ENCODE measurements around the gene ERN1. TPM values are rescaled to one million over a fixed set of nuclear protein-coding genes. Genes with fewer than 3 reads are reported as not detected.

The ERN1 gene
- total and polyA plus RNA-seq, 2 of the 8 experiments (the other 6 are each of a cell fraction or from before 2014, with no cell fraction given) = 1.8 to 3.9 TPM

DNA sequence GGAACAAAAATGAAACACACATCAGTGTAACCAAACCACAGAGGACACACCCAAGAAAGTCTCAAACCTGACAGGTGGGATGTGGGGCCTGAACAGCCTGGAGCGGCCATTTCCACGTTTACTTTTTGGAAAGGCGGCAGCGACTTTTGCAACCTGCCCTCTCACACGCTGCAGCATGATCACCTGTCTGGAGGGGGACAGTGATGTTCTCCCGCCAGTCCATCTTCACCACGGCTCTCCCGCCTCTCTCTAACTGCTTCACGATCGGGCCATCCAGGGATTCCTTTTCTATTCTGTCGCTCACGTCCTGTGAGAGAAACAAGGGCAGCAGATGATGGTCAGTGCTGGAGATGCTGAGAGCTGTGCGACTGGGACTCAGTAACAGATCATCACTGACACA is 84.8 kb downstream of the ERN1 start:
- H3K9ac ChIP-seq (replicated peaks in 1 of 4; ENCODE audit: extremely low read depth in 1 of 4, low read depth in 3 of 4, low read length in 3 of 4) = no peak overlapping the region
- no peak overlapping the region for H3K56ac ChIP-seq (replicated peaks; ENCODE audit: insufficient read length, low read depth, low read length)
- no peak overlapping the region for H4K5ac ChIP-seq (ENCODE audit: insufficient read length, low read depth, low read length)
- H4K91ac ChIP-seq (replicated peaks; ENCODE audit: insufficient read length, low read length) = no peak overlapping the region
- no peak for FAIRE-seq
- H4K8ac ChIP-seq (ENCODE audit: extremely low read depth, insufficient read depth, low read length) = no peak overlapping the region
- no peaks in the 10 kb centered on the region for H3K27me3 ChIP-seq (replicated peaks in 1 of 4; ENCODE audit: control insufficient read depth in 3 of 4, extremely low read depth in 1 of 4, insufficient read depth in 3 of 4, low read length in 3 of 4)
- no peaks in the 10 kb centered on the region; the same call in 1 of the 2 replicates for H3K79me1 ChIP-seq (ENCODE audit: low read depth, low read length)
- H3K23me2 ChIP-seq (ENCODE audit: low read depth, low read length) = no peaks in the 10 kb centered on the region
- H3K79me2 ChIP-seq (ENCODE audit: control insufficient read depth in 1 of 2, insufficient read depth in 2 of 2, low read length in 2 of 2) = no peaks in the 10 kb centered on the region
- H3K36me3 ChIP-seq (ENCODE audit: control insufficient read depth in 2 of 4, insufficient read depth in 4 of 4, low read length in 3 of 4) = no peaks in the 10 kb centered on the region
- ChIA-PET CTCF (ENCODE audit: partially characterized antibody) (interaction anchor here (0.9 to 8.5 kb wide), 6 partner anchors 9 to 237 kb away, joined by 3 to 105 read pairs (median 6); no protein-coding TSS in a partner anchor), POLR2A (ENCODE audit: partially characterized antibody) (interaction anchor here (2.7 kb wide), 1 partner anchor 101 kb away, joined by 11 read pairs; no protein-coding TSS in a partner anchor)
- no peak overlapping the region for H2BK20ac ChIP-seq (ENCODE audit: low read length)
- H3K23ac ChIP-seq (ENCODE audit: insufficient read length) = no peak overlapping the region
- no peaks in the 10 kb centered on the region for H3K4me1 ChIP-seq (replicated peaks in 1 of 4; ENCODE audit: control insufficient read depth in 3 of 4, insufficient read depth in 4 of 4, low read length in 3 of 4)
- no peak for DNase-seq (ENCODE audit: low read depth in 1 of 2, low spot score in 2 of 2)
- H2AK5ac ChIP-seq (ENCODE audit: low read depth, low read length) = no peak overlapping the region
- no peak overlapping the region for H3K14ac ChIP-seq (ENCODE audit: insufficient read length)
- no peak overlapping the region for H2BK5ac ChIP-seq (ENCODE audit: low read depth, low read length)
- H3K9me3 ChIP-seq (ENCODE audit: insufficient read depth in 2 of 2, low read depth in 1 of 2, low read length in 1 of 2) = no peaks in the 10 kb centered on the region
- no peak overlapping the region for H3K4ac ChIP-seq (replicated peaks; ENCODE audit: insufficient read length, low read depth, low read length)
- no peak overlapping the region for H2BK120ac ChIP-seq (replicated peaks; ENCODE audit: low read depth, low read length)
- no peak overlapping the region for H3K4me3 ChIP-seq (ENCODE audit: extremely low read depth in 1 of 4, insufficient read depth in 2 of 4, low read depth in 3 of 4, low read length in 4 of 4)
- H2AFZ ChIP-seq (ENCODE audit: low read length) = no peak overlapping the region
- no peak overlapping the region for H2BK12ac ChIP-seq (ENCODE audit: low read depth, low read length)
- no peak overlapping the region for H3K18ac ChIP-seq (ENCODE audit: extremely low read depth, low read length)
- TF ChIP-seq RFX5 (IDR thresholded peaks at IDR 0.05; ENCODE audit: borderline replicate concordance, low read depth, low read length) (no peak), EP300 (IDR thresholded peaks at IDR 0.05; ENCODE audit: borderline replicate concordance in 1 of 2, low read depth in 2 of 2, low read length in 2 of 2) (no peak), ASH2L (IDR thresholded peaks at IDR 0.05; ENCODE audit: low read length) (no peak)
- TF ChIP-seq, protein P1, sequence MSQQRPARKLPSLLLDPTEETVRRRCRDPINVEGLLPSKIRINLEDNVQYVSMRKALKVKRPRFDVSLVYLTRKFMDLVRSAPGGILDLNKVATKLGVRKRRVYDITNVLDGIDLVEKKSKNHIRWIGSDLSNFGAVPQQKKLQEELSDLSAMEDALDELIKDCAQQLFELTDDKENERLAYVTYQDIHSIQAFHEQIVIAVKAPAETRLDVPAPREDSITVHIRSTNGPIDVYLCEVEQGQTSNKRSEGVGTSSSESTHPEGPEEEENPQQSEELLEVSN (IDR thresholded peaks at IDR 0.05) = no peak
- 93% methylated on average over 12 of the region's 13 CpGs; no CpG with 5 or more reads in 1 of the 2 experiments for WGBS, 2 experiments (ENCODE audit: extremely low coverage in 1 of 2, insufficient coverage in 1 of 2, insufficient read length in 1 of 2, insufficient replicate concordance in 2 of 2, low coverage in 1 of 2, low lambda C conversion rate in 2 of 2, missing lambda C conversion rate in 1 of 2)
- H3K27ac ChIP-seq (ENCODE audit: low read depth, low read length) = no peak overlapping the region
- H3K4me2 ChIP-seq (ENCODE audit: insufficient read depth in 1 of 2, low read depth in 2 of 2, low read length in 2 of 2) = no peak overlapping the region
- no peaks in the 10 kb centered on the region for H4K20me1 ChIP-seq (replicated peaks in 1 of 2; ENCODE audit: control insufficient read depth in 1 of 2, insufficient read depth in 2 of 2, low read length in 2 of 2)
- H2BK15ac ChIP-seq (ENCODE audit: low read length) = no peak overlapping the region
